ENCODE data around the gene ADRA1B. TPM values are rescaled to one million over a fixed set of nuclear protein-coding genes. Genes with fewer than 3 reads are reported as not detected.

The ADRA1B gene
- polyA plus RNA-seq, 1 donor: 2.6 TPM

DNA sequence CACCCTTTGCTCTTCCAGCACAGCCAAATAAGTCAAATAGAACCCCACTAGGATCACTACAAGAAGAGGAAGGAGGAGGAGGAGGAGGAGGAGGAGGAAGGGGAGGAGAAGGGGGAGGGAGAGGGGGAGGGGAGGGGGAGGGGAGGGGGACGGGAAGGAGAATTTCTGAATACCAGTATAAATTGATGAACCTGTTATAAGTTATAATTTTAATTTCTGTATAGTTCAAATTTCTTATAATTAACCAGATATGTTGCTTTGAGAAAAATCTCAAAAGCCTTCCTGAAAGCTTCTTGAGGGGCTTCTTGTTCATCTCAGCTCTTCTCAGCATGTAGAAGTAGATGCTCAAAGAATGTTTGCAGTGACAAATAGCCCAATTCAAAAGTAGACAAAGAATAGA, 15.0 kb upstream of the ADRA1B start:
- DNase-seq: no peak

DNA sequence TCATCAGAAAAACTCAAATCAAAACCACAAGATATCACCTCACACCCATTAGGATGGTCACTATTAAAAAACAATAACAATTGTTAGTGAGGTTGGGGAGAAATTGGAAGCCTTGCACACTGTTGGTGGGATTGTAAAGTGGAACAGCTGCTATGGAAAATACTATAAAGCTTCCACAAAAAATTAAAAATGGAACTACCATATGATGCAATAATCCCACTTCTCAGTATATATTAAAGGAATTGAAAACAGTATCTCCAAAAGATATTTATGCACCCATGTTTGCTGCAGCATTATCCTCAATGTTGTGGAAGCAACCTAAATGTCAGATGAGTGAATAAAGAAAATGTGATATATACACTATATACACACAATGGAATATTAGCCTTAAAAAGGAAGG, 14.5 kb upstream of the ADRA1B start:
- DNase-seq: no peak

DNA sequence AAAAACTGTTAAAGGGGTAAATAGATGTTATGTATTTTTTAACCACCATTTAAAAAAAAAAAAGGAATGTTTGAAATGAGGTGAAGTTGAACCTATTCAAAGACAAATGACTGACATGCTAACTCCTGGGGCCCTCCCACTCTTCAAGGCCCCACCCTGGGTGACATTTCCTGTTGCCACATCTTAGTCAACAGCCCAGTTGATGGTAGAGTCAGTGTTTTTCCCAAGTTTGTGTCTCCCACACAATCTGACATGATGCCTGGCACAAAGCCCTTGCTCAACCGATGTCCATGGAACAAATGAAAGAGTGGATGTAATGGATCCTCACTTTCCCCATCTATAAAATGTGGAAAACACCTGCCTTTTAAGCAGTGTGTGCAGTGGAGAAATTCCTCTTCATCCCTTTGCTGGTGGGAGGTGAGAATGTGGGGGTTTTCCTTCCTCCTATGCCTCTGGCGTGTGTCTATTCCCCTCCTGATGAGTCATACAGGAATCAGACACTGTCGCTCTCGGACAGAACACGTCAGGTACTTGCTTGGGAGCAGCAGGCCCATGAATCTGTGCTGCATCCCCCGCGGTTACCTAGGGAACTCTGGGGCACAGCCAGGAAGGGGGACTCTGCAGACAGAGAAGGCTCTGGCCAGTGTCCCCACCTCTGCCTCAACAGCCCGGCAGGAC, 13.7 kb upstream of the ADRA1B start:
- no peak for DNase-seq

DNA sequence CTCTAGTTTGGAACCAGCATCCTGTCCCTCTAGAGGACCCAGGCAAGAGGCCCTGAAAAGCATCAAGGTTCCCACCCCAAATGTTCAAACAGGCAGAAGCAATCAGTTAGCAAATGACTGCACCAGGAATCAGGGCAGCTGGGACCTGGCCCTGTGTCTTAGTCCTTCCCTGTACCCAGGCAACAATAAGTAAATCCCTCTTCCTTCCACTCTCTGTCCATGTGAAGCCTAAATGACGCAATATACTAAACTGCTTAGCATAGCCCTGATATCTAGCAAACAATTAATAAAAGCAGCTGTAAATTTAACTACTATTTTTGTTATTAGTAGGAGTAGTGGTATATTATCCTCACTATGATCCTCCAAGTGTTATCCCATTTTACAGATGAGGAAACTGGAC, 13.2 kb upstream of the ADRA1B start:
- DNase-seq: no peak

DNA sequence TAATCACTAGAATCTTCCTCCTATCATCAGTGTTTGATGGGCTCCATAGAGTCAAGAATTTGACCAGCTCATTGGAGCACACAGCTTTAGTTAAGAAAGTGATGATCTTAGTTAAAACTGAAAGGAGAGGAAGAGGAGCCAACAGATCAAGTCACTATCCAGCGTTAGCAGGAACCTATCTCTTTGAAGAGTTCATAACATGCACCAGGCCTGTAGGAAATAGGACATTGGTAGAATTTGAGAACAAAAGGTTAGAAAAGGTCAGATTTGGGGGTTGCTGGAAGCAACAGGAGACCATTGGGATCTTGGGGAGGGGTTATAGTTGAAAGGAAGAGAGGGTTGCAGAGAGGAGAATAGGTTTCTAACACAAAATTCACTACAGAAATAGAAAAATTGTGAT, 11.4 kb upstream of the ADRA1B start:
- DNase-seq: no peak

DNA sequence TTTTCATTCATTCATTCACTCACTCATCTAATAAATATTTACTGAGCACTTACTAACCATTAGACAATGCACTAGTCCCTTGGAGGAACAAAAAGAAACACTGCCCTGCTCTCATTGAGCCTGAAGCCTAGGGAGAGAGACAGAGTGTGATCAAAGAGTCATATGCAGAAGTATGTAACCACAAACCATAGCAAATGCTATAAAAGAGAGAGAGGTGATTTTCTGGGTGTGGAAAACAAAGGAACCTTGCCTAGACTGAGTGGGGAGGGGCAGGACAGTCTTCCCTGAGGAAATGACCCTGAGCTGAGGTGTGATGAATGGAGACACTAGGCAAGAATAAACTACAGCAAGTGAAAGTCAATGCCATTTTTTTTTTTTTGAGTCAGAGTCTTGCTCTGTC, 10.8 kb upstream of the ADRA1B start:
- no peak for DNase-seq

DNA sequence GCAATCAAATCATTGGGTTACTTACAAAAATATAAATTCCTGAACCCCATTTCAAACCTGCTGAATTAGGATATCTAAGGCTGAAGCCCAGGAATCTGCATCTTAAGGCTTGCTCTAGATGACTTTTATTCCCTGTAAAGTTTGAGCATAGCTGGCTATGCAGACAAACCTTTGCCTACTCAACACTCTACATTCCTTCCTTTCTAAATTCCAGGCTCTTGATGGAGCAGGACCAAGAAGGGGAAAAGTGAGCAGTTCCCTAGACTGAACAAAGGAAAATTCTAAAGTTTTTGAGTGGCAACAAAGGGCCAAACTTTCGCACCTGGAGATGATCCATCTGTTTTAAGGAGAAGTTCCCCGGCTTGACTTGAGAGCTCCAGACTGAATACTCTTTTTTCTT, 9.8 kb upstream of the ADRA1B start:
- no peak for DNase-seq

DNA sequence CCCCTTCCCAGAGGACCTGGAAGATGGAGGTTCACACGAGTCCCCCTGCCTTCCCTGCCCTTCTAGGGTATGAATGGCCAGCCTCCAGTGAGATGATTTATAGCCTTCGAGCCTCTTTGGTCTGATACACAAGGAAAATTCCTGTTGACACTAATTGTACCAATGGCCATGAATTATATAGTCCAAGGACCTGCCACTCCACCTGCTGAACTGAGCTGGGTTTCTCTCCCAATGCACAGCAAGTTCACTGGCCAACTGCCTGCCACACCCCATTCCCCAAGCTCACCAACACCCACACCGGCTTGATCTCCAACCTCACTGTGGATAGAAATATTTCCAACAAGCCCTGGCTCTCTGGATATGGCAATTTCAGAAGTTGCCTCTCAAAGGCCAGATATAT, 9.3 kb upstream of the ADRA1B start:
- no peak for DNase-seq

DNA sequence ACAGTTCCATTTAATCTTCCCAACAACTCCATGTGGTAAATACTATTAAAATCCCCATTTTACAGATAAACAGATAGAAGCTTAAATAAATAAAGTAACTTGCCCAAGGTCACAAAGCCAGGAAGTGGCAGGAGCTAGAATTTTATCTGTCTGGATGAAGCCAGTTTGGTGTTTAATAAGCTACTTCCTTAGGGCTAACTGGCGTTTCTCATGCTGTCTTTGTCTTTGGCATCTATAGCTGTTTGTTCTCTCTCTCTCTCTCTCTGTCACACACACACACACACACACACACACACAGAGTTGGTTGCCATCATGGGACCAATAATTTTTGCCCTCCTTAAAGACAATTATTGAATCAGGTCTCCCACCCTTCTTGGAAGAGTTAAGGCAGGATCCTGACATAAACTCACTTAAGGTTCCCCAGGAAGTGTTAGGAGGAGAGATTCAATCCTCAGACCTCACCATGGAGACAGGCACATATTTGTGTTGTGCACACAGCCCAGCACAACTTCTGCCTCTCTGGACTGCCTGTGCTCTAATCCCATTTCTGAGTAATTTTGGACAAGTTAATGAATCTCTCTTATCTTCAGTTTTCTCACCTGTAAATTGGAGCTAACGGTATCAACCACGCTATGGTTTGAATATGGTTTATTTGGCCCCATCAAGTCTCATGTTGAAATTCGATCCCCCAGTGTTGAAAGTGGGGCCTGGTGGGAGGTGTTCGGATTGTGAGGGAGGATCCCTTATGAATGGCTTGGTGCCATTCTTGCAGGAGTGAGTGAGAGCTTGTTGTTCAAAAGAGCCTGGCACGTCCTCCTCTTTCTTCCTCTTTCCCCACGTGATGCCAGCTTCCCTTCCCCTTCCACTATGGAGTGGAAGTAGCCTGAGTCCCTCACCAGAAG, 8.3 kb upstream of the ADRA1B start:
- DNase-seq: no peak

DNA sequence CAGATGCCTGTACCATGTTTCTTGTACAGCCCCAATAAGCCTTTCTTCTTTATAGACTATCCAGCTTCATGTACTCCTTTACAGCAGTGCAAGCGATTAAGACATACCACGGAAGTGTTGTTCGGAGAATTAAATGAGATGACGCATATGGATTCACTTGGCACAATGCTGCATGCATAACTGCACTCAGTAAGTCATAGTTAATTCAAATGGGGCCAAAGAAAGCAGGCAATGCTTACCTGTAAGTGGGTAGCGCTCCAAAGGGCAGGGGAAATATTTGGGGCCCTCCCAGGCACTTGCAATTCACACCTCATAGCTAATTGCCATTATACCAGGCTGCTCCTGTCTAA, 7.7 kb upstream of the ADRA1B start:
- DNase-seq: no peak

DNA sequence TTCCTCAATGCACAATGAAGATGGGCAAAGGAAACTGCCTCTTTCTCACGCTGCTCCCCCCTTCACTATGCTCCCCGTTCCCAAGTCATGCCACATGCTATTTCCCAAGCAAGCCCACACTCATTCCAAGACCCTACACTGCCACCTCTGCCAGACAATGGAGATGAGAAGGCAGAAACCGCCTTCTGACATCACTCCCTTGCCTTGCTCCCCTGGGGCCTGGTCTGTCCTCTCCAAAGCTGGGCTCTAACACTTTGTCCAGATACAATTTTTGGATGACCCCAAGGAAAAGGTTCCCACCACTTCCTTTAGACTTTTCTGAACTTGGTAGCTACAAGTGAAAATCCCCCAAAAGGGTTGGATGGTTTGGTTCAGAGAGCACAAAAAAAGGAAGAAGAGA, 7.2 kb upstream of the ADRA1B start:
- no peak for DNase-seq

DNA sequence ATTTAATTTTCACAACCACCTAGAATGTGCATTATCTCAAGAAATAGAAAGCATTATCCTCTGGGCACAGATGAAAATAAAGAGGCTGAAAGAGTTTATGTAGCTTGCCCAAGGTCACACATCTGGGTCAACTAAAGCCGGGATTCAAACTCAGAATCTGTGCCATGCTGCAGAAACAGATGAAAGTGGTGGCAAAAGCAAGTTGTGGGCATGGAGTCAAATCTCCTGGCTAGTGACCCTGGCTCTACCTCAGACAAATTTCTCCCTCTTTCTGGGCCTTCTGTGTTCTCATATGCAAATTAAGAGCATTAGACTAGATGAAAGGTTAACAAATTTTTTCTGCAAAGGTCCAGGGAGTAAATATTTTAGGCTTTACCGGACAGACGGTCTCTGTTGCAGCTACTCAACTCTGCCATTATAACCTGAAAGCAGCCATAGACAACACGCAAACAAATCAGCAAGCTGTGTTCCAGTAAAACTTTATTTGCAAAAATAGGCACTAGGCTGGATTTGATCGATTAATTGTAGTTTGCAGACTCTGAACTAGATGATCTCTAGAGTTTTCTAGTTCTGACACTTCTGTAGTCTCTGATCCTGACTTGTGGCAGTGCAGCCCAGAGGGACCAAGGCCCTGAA, 6.0 kb upstream of the ADRA1B start:
- DNase-seq: no peak

DNA sequence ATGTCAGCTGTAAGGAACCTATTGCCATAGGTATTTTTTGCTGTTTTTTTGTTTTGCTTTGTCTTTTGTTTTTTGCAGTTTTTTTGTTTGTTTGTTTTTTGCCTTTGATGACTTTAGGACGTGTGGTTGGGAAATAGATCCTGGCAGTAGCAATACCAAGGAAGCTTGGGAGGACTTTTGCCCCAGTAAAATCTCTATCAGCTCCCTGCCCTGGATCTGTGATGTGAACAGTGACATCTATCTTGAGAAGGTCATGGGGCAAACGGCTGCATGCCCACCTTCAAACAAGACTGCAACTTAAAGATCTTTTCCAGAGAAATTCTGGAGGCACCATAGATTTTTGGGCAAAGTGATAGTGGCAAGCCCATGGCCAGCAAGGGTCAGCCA, 5.4 kb upstream of the ADRA1B start:
- DNase-seq: no peak

DNA sequence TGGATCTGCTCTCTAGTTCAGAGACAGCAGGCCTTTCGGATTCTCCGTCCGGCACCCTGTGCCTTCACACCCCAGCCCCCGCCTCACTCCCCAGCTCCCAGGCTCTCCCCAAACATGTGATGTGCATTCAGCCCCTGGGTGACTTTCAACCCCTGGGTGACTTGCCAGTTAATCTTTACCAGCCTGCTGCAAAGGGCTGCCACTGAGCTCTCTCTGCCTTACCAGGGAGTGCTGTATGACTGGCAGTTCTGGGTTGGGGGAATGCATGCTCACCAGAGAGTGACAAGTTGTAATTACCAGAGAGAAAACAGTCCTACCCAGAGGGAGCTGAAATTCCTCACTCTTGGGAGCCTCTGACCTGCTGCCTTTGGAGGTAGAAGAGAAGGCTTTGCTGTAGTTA, 4.9 kb upstream of the ADRA1B start:
- DNase-seq: peak; percentile 74

DNA sequence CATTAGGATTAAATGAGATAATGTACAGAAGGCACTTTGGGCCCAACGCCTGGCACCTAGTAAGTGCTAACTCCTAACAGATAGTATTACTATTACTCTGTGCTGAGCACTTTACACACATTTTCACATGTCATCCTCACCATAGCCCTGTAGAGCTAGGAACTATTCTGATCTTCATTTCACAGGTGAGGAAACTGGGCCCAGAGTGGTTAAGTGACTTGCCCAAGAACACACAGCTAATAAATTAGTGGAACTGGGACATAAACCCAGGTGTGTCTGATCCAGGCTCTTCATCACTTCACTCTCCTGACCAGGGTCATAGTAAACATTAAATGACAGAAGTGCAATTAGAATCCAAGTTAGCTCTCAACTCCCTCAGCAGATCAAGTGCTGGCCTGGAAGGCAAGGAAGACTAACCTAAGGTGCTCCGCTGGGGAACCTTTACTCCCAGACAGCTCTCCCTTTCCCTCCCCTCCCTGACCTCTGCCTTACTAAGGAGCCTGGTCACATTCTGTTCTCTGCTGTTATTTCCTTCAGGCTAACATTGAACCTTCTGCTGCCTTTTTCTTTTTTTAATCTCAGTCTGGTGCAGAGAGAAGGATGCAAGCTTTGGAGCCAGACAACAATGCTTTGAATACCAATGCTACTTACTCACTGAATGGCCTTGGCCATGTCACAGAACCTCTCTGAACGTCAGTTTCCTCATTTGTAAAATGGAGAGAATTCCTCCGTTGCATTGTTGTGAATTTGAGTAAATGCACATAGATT, 4.1 kb upstream of the ADRA1B start:
- DNase-seq: no peak

DNA sequence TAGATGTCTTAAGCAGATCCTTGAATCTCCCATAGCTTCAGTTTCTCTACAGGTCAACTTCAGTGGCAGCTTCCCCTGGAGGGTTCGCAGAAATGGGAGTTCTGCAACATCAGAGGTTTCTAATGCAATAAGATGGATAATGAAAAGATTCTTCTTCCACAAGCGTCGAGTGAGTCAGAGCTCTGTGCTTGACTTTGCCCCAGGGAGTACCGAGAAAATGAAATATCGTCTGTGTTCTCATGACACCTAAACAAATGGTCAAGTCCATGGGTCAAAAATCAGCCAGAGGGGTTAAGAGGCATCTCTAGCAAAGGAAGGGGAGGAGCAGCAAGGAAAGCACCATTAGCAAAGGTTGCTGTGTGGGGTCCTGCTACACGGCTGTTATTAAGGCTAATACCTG, 3.2 kb upstream of the ADRA1B start:
- no peak for DNase-seq

DNA sequence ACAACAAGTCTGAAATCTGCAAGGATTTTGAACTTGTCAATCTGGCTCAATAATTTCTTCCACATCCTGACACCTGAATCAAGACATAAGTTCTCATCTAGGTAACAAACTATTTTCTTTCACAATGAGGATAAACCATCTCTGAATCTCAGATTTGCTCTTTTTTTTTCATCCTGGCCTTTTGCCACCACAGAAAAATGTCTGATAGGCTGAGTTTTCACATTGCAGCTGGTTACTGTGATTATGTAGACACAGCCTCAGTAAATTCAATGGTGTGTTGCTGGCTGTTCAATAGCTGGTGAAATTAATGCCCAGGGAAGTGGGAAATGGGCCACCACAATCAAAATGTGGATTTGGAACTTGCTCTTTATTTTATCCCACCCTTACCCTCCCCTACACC, 2.8 kb upstream of the ADRA1B start:
- no peak for DNase-seq

DNA sequence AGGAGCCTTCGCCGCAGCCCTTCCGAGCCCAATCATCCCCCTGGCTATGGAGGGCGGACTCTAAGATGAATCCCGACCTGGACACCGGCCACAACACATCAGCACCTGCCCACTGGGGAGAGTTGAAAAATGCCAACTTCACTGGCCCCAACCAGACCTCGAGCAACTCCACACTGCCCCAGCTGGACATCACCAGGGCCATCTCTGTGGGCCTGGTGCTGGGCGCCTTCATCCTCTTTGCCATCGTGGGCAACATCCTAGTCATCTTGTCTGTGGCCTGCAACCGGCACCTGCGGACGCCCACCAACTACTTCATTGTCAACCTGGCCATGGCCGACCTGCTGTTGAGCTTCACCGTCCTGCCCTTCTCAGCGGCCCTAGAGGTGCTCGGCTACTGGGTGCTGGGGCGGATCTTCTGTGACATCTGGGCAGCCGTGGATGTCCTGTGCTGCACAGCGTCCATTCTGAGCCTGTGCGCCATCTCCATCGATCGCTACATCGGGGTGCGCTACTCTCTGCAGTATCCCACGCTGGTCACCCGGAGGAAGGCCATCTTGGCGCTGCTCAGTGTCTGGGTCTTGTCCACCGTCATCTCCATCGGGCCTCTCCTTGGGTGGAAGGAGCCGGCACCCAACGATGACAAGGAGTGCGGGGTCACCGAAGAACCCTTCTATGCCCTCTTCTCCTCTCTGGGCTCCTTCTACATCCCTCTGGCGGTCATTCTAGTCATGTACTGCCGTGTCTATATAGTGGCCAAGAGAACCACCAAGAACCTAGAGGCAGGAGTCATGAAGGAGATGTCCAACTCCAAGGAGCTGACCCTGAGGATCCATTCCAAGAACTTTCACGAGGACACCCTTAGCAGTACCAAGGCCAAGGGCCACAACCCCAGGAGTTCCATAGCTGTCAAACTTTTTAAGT, 819 bp downstream of the ADRA1B start:
- DNase-seq: no peak

DNA sequence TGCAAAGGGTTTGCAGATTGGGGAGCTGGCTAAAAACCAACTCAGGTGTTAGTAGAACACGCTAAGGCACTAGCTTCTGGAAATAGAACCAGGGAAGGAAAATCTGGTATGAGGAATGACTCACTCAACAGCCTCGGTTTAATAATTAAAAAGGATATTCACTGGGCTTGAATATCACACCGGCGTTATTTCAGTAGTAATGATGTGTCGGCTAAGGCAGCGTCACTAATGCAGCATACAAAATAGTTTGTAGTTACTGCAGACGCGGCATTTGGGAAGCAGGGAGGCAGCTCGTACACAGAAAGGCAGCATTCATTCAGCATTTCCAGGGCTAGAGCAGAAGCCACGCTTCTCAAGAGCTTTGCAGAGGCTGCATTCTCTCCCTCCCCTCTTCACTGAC, 1.7 kb downstream of the ADRA1B start:
- no peak for DNase-seq

DNA sequence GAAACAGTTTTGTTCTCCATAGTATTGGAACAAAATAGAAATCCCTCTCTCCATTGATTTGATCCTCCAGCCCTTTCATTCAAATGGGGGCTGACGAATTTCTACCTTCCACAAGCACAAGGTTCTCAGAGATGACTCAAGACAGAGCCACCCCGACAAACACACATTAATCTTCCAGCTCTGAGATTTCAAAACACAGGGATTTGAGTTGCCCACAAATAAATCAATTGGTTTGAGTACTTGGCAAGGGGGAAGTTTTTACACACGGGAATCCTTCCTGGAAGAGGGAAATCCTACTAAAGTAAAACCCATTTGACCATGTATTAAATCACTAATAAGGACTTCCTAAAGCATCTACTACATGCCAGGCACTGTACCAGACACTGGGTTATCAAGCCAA, 5.4 kb downstream of the ADRA1B start:
- no peak for DNase-seq

DNA sequence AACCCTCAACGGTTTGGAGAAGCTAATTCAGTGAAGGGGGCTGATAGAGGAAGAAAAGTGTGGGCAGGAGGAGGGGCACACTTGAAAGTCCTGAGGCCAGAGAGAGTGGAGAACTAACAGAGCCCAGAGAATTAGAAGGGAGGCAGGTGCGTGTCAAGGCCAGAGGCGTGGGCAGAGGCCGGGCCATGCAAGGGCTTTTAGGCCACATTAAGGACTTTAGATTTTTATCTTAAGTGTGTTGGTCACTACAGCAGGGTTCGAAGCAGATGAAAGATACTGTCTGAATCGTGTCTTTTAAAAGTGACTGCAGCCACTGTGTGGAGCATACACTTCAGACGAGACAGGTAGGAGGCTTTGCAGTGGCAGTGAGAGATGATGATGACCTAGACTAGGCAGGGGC, 6.7 kb downstream of the ADRA1B start:
- no peak for DNase-seq

Data from left kidney (tissue), 2 donors.